PFSK-1 (cell line): ENCODE results near the gene KRT17.

Experiments
- FOXP2 ChIP-seq: optimal IDR thresholded peaks from 2 replicates; pipeline ENCODE3; 2011; ENCODE audit warnings: borderline replicate concordance, control low read depth, inconsistent platforms; ENCODE audit not compliant: insufficient read depth; ENCODE audit errors: extremely low read length, extremely low read depth
- POLR2AphosphoS5 ChIP-seq: IDR thresholded peaks from 2 replicates; pipeline ENCODE4 v1.6.1; 2012; ENCODE audit warnings: low read depth, mild to moderate bottlenecking, control low read depth, low read length, moderate library complexity
- REST ChIP-seq, 2 experiments: IDR thresholded peaks; 2 replicates each; pipeline versions ENCODE4 v1.6.1 to v1.8.0; 2011 to 2012; ENCODE audit warnings: low read depth in 2 of 2, low read length in 2 of 2, control low read depth in 1 of 2, inconsistent platforms in 1 of 2, mild to moderate bottlenecking in 1 of 2, moderate library complexity in 1 of 2; ENCODE audit not compliant: insufficient read depth in 1 of 2
- SIN3A ChIP-seq: IDR thresholded peaks from 2 replicates; pipeline ENCODE4 v1.6.1; 2012; ENCODE audit warnings: mild to moderate bottlenecking, low read length, moderate library complexity, borderline replicate concordance; ENCODE audit not compliant: insufficient read depth
- TAF1 ChIP-seq: IDR thresholded peaks from 2 replicates; pipeline ENCODE4 v1.6.1; 2012; ENCODE audit warnings: low read length, control low read depth, borderline replicate concordance; ENCODE audit not compliant: insufficient read depth

- TF ChIP-seq REST (IDR thresholded peaks at IDR 0.05; ENCODE audit: insufficient read depth in 1 of 2, low read depth in 2 of 2, low read length in 2 of 2) (no peak), POLR2AphosphoS5 (no peak), SIN3A (no peak), TAF1 (no peak), FOXP2 (no peak)
These were observed 24.1 kb downstream of the KRT17 start for GRCh38 chr17:41600318-41600717.
